Mesodermal cell (in vitro differentiated cells): Measurements from ENCODE around the gene TIFAB.

Source experiments
- H3K27ac ChIP-seq: 2 replicates; pipeline ENCODE4 v1.7.0; 2013; ENCODE audit warnings: mild to moderate bottlenecking, low read depth, low read length, moderate library complexity; ENCODE audit not compliant: severe bottlenecking
- H3K36me3 ChIP-seq: 2 replicates; pipeline ENCODE4 v1.7.1; 2013; ENCODE audit warnings: mild to moderate bottlenecking, low read length, moderate library complexity; ENCODE audit not compliant: control insufficient read depth, insufficient read depth
- H3K4me1 ChIP-seq: one replicate; pipeline ENCODE4 v1.7.1; 2013; ENCODE audit warnings: mild to moderate bottlenecking, low read length; ENCODE audit not compliant: insufficient read depth, control insufficient read depth, poor library complexity, severe bottlenecking
- H3K4me3 ChIP-seq: 2 replicates; pipeline ENCODE4 v1.7.0; 2013; ENCODE audit warnings: low read length, control low read depth, mild to moderate bottlenecking; ENCODE audit not compliant: insufficient read depth, poor library complexity, severe bottlenecking; ENCODE audit errors: extremely low read depth
- H3K9me3 ChIP-seq: 2 replicates; pipeline ENCODE4 v1.7.1; 2013; ENCODE audit warnings: mild to moderate bottlenecking, low read length, moderate library complexity; ENCODE audit not compliant: control insufficient read depth
- WGBS, 2 experiments: methylation state at CpG; one replicate each; pipeline ENCODE4 v1.1.5; 2013; ENCODE audit warnings: missing lambda C conversion rate in 2 of 2; ENCODE audit not compliant: insufficient coverage in 2 of 2; 5-methylcytosine and 5-hydroxymethylcytosine counted together

Gene TIFAB

GRCh38 chr5:135468541-135468940 lies 16.4 kb upstream of the TIFAB start:
- no peak overlapping the region for H3K4me3 ChIP-seq
- no peak overlapping the region for H3K27ac ChIP-seq
- no peaks in the 10 kb centered on the region for H3K9me3 ChIP-seq
- 100% methylated on average over 1 of the region's 2 CpGs; no CpG with 5 or more reads in 1 of the 2 experiments for WGBS, 2 experiments
- H3K36me3 ChIP-seq, result no peaks in the 10 kb centered on the region
- H3K4me1 ChIP-seq, result peaks cover 2% of the 10 kb centered on the region

GRCh38 chr5:135467871-135468485 lies 15.8 kb upstream of the TIFAB start:
- no peak overlapping the region for H3K27ac ChIP-seq
- H3K36me3 ChIP-seq, result no peaks in the 10 kb centered on the region
- no peak overlapping the region for H3K4me3 ChIP-seq
- H3K4me1 ChIP-seq, result peaks cover 2% of the 10 kb centered on the region
- H3K9me3 ChIP-seq, result no peaks in the 10 kb centered on the region
- WGBS, 2 experiments, result 86 to 89% methylated on average over 3 to 4 of the region's 4 CpGs

- H3K27ac ChIP-seq, result no peak overlapping the region
- peaks cover 2% of the 10 kb centered on the region for H3K4me1 ChIP-seq
- no peaks in the 10 kb centered on the region for H3K9me3 ChIP-seq
- H3K36me3 ChIP-seq, result no peaks in the 10 kb centered on the region
- WGBS, 2 experiments, result 49 to 58% methylated on average over 8 to 12 of the region's 15 CpGs
- H3K4me3 ChIP-seq, result no peak overlapping the region
These were observed 15.0 kb upstream of the TIFAB start for GRCh38 chr5:135467051-135467625.

- peaks cover 2% of the 10 kb centered on the region for H3K4me1 ChIP-seq
- H3K4me3 ChIP-seq, result no peak overlapping the region
- H3K9me3 ChIP-seq, result no peaks in the 10 kb centered on the region
- H3K27ac ChIP-seq, result no peak overlapping the region
- WGBS, 2 experiments, result 3 to 5% methylated on average over 37 to 43 of the region's 43 CpGs
- no peaks in the 10 kb centered on the region for H3K36me3 ChIP-seq
These were observed 14.3 kb upstream of the TIFAB start for GRCh38 chr5:135466178-135467050.

- Histone ChIP-seq H3K4me3 (no peak overlapping the region), H3K9me3 (no peaks in the 10 kb centered on the region), H3K4me1 (peaks cover 2% of the 10 kb centered on the region), H3K36me3 (no peaks in the 10 kb centered on the region), H3K27ac (no peak overlapping the region)
- WGBS, 2 experiments, result 56 to 70% methylated on average over 9 to 11 of the region's 12 CpGs
These were observed 13.4 kb upstream of the TIFAB start for GRCh38 chr5:135465391-135466122.

- Histone ChIP-seq H3K36me3 (no peaks in the 10 kb centered on the region), H3K9me3 (no peaks in the 10 kb centered on the region), H3K27ac (no peak overlapping the region), H3K4me3 (no peak overlapping the region), H3K4me1 (peaks cover 2% of the 10 kb centered on the region)
- 0 to 3% methylated on average over 5 of the region's 6 CpGs for WGBS, 2 experiments
These were observed 10.2 kb upstream of the TIFAB start for GRCh38 chr5:135462304-135462703.

- WGBS, 2 experiments, result 74 to 82% methylated on average over 4 to 7 of the region's 7 CpGs
- no peaks in the 10 kb centered on the region for H3K9me3 ChIP-seq
- H3K4me3 ChIP-seq, result no peak overlapping the region
- no peak overlapping the region for H3K27ac ChIP-seq
- H3K36me3 ChIP-seq, result no peaks in the 10 kb centered on the region
- peaks cover 2% of the 10 kb centered on the region for H3K4me1 ChIP-seq
These were observed 9.5 kb upstream of the TIFAB start for GRCh38 chr5:135461481-135462151.

GRCh38 chr5:135460246-135461033 lies 8.3 kb upstream of the TIFAB start:
- Histone ChIP-seq H3K27ac (no peak overlapping the region), H3K4me1 (peaks cover 3% of the 10 kb centered on the region), H3K4me3 (no peak overlapping the region), H3K9me3 (no peaks in the 10 kb centered on the region), H3K36me3 (no peaks in the 10 kb centered on the region)
- 81 to 83% methylated on average over 9 to 10 of the region's 11 CpGs for WGBS, 2 experiments

- 64 to 83% methylated on average over 5 of the region's 5 CpGs for WGBS, 2 experiments
These were observed 6.8 kb upstream of the TIFAB start for GRCh38 chr5:135458921-135459331.

More at GRCh38 chr5:135458921-135459331, 6.8 kb upstream of the TIFAB start:
- Histone ChIP-seq H3K27ac (no peak overlapping the region), H3K9me3 (no peaks in the 10 kb centered on the region), H3K4me1 (peaks cover 3% of the 10 kb centered on the region), H3K4me3 (no peak overlapping the region), H3K36me3 (no peaks in the 10 kb centered on the region)
